Stimulated activated CD8-positive, alpha-beta memory T cell treated with anti-CD3 and anti-CD28 coated beads, Interleukin-4, amount 100 ng/mL, for 1 hour (primary cell): ENCODE measurements around the gene NARS2.
"Not testable (repeated sequence)": the region's sequence is repeated elsewhere in the genome, so short reads cannot be mapped to it uniquely, and the experiment has no call there.

Experiments
- DNase-seq, 2 donors: peaks; one replicate each; pipeline ENCODE4 v3.0.0-alpha.2; 2020; ENCODE audit warnings: low read depth in 2 of 2, low spot score in 1 of 2

NARS2 gene

GRCh38 chr11:78547931-78548705 is 26.5 kb downstream of the NARS2 start:
- no peak for DNase-seq

- DNase-seq = no peak
Observed at GRCh38 chr11:78542007-78542406, 32.7 kb downstream of the NARS2 start.

GRCh38 chr11:78541537-78541936 is 33.1 kb downstream of the NARS2 start:
- no peak for DNase-seq

GRCh38 chr11:78540256-78540655 is 34.4 kb downstream of the NARS2 start:
- no peak for DNase-seq

- no peak for DNase-seq
Observed at GRCh38 chr11:78539506-78539905, 35.2 kb downstream of the NARS2 start.

- DNase-seq = no peak
Observed at GRCh38 chr11:78536933-78537332, 37.7 kb downstream of the NARS2 start.

- DNase-seq = no peak
Observed at GRCh38 chr11:78535920-78536319, 38.7 kb downstream of the NARS2 start.

GRCh38 chr11:78535027-78535426 is 39.6 kb downstream of the NARS2 start:
- DNase-seq = no peak

GRCh38 chr11:78533399-78533798 is 41.3 kb downstream of the NARS2 start:
- DNase-seq = no peak

GRCh38 chr11:78532991-78533390 is 41.7 kb downstream of the NARS2 start:
- DNase-seq = no peak

- DNase-seq = no peak
Observed at GRCh38 chr11:78526497-78527146, 48.0 kb downstream of the NARS2 start.

- no peak for DNase-seq
Observed at GRCh38 chr11:78525720-78526119, 48.9 kb downstream of the NARS2 start.

- DNase-seq = no peak
Observed at GRCh38 chr11:78520230-78520629, 54.4 kb downstream of the NARS2 start.

- DNase-seq = no peak
Observed at GRCh38 chr11:78516281-78516680, 58.4 kb downstream of the NARS2 start.

- no peak for DNase-seq
Observed at GRCh38 chr11:78514922-78515502, 59.7 kb downstream of the NARS2 start.

GRCh38 chr11:78513085-78513484 is 61.6 kb downstream of the NARS2 start:
- DNase-seq = not testable (repeated sequence)

- DNase-seq = no peak
Observed at GRCh38 chr11:78510597-78510996, 64.1 kb downstream of the NARS2 start.

GRCh38 chr11:78510025-78510596 is 64.6 kb downstream of the NARS2 start:
- DNase-seq = no peak

- DNase-seq = no peak
Observed at GRCh38 chr11:78504708-78505107, 70.0 kb downstream of the NARS2 start.

GRCh38 chr11:78504181-78504580 is 70.5 kb downstream of the NARS2 start:
- no peak for DNase-seq

- DNase-seq = no peak
Observed at GRCh38 chr11:78499971-78500370, 74.7 kb downstream of the NARS2 start.

GRCh38 chr11:78497293-78497692 is 77.4 kb downstream of the NARS2 start:
- DNase-seq = no peak
